Left renal pelvis (tissue), 4 donors: ENCODE results near the gene AFTPH. TPM values are rescaled to one million over a fixed set of nuclear protein-coding genes. Genes with fewer than 3 reads are reported as not detected.

ENCODE experiments used
- DNase-seq, 4 donors: peaks; one replicate each; pipeline ENCODE4 v3.0.0-alpha.2; 2013; ENCODE audit warnings: low read depth in 4 of 4, low spot score in 3 of 4
- polyA plus RNA-seq, 4 donors: library from polyadenylated mRNA; unstranded; fragments of 120-200 nt; gene quantifications; one replicate each; pipeline ENCODE4 v1.2.1, GENCODE V29; 2013; ENCODE audit not compliant: insufficient read length in 4 of 4

AFTPH gene
- polyA plus RNA-seq, 4 donors = 30.5 to 78.5 (median 67.1) TPM

GRCh38 chr2:64626963-64627760, 103.0 kb downstream of the AFTPH start:
- no peak for DNase-seq

- DNase-seq = no peak
These were observed 104.0 kb downstream of the AFTPH start for GRCh38 chr2:64627860-64628841.

GRCh38 chr2:64629329-64629781, 105.2 kb downstream of the AFTPH start:
- no peak for DNase-seq

- DNase-seq = no peak
These were observed 105.7 kb downstream of the AFTPH start for GRCh38 chr2:64629875-64630274.

- DNase-seq = no peak
These were observed 106.6 kb downstream of the AFTPH start for GRCh38 chr2:64630752-64631151.

- DNase-seq = no peak
These were observed 107.6 kb downstream of the AFTPH start for GRCh38 chr2:64631771-64632170.

- no peak for DNase-seq
These were observed 109.0 kb downstream of the AFTPH start for GRCh38 chr2:64632835-64633819.

- DNase-seq = no peak
These were observed 110.5 kb downstream of the AFTPH start for GRCh38 chr2:64634345-64635267.

GRCh38 chr2:64635976-64636911, 112.1 kb downstream of the AFTPH start:
- DNase-seq = no peak

- DNase-seq = no peak
These were observed 113.0 kb downstream of the AFTPH start for GRCh38 chr2:64637000-64637635.

- no peak for DNase-seq
These were observed 113.8 kb downstream of the AFTPH start for GRCh38 chr2:64637931-64638330.

GRCh38 chr2:64638502-64639120, 114.5 kb downstream of the AFTPH start:
- DNase-seq = no peak

- DNase-seq = no peak
These were observed 115.6 kb downstream of the AFTPH start for GRCh38 chr2:64639691-64640090.

- DNase-seq = no peak
These were observed 116.3 kb downstream of the AFTPH start for GRCh38 chr2:64640153-64641044.

- DNase-seq = no peak
These were observed 117.5 kb downstream of the AFTPH start for GRCh38 chr2:64641599-64641998.
